Ishikawa (cell line): ENCODE data around the gene ABCF3.
A peak's percentile ranks its signal among the peaks of the same experiment; 100 is the strongest.

ENCODE experiments used
- CEBPB ChIP-seq: IDR thresholded peaks from 2 replicates; pipeline ENCODE4 v1.6.1; 2012
- CREB1 ChIP-seq: IDR thresholded peaks from 2 replicates; pipeline ENCODE4 v1.6.1; 2012; ENCODE audit warnings: low read depth
- EGR1 ChIP-seq: IDR thresholded peaks from 2 replicates; pipeline ENCODE4 v1.6.1; 2012
- EP300 ChIP-seq: IDR thresholded peaks from 2 replicates; pipeline ENCODE4 v1.6.1; 2012; ENCODE audit warnings: borderline replicate concordance
- FOXM1 ChIP-seq: IDR thresholded peaks from 2 replicates; pipeline ENCODE4 v1.6.1; 2012; ENCODE audit warnings: low read depth, borderline replicate concordance
- NFIC ChIP-seq: IDR thresholded peaks from 2 replicates; pipeline ENCODE4 v1.6.1; 2012
- RAD21 ChIP-seq: IDR thresholded peaks from 2 replicates; pipeline ENCODE4 v1.6.1; 2012; ENCODE audit warnings: low read depth
- TAF1 ChIP-seq: IDR thresholded peaks from 2 replicates; pipeline ENCODE4 v1.6.1; 2012; ENCODE audit warnings: low read depth, mild to moderate bottlenecking
- TCF12 ChIP-seq: IDR thresholded peaks from 2 replicates; pipeline ENCODE4 v1.6.1; 2012; ENCODE audit warnings: low read depth
- TEAD4 ChIP-seq: IDR thresholded peaks from 2 replicates; pipeline ENCODE4 v1.6.1; 2012
- YY1 ChIP-seq: IDR thresholded peaks from 2 replicates; pipeline ENCODE4 v1.6.1; 2012; ENCODE audit warnings: low read depth
- ZBTB7A ChIP-seq: IDR thresholded peaks from 2 replicates; pipeline ENCODE4 v1.6.1; 2012; ENCODE audit warnings: low read depth
- TF ChIP-seq, protein P1 (sequence below): IDR thresholded peaks from 2 replicates; pipeline ENCODE4 v1.6.1; 2012
- TF ChIP-seq, protein P2 (sequence below): IDR thresholded peaks from 2 replicates; pipeline ENCODE4 v1.6.1; 2012
- TF ChIP-seq, protein P3 (sequence below): IDR thresholded peaks from 2 replicates; pipeline ENCODE4 v1.6.1; 2012; ENCODE audit warnings: low read depth, mild to moderate bottlenecking

Gene ABCF3

DNA sequence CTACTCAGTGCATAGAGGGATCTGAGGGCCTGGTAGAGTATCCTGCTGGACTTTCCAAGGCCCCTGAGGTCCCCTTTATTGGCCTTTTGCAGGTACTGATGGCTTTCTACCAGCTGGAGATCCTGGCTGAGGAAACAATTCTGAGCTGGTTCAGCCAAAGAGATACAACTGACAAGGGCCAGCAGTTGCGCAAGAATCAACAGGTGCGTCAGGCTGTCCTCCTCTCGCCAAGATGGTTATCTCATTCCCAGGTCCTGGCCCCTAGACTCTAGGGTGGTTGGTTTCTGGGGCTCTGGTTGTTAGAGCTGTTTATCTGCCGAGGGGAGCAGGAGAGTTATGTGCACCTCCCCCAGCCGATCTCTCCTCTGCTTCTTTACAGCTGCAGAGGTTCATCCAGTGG is 41.5 kb upstream of the ABCF3 start:
- TF ChIP-seq, protein P1, sequence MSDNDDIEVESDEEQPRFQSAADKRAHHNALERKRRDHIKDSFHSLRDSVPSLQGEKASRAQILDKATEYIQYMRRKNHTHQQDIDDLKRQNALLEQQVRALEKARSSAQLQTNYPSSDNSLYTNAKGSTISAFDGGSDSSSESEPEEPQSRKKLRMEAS = no peak
- TF ChIP-seq YY1 (no peak), CEBPB (peak; percentile 83), TAF1 (no peak), CREB1 (no peak), FOXM1 (no peak)
- TF ChIP-seq, protein P2, sequence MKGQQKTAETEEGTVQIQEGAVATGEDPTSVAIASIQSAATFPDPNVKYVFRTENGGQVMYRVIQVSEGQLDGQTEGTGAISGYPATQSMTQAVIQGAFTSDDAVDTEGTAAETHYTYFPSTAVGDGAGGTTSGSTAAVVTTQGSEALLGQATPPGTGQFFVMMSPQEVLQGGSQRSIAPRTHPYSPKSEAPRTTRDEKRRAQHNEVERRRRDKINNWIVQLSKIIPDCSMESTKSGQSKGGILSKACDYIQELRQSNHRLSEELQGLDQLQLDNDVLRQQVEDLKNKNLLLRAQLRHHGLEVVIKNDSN = no peak

DNA sequence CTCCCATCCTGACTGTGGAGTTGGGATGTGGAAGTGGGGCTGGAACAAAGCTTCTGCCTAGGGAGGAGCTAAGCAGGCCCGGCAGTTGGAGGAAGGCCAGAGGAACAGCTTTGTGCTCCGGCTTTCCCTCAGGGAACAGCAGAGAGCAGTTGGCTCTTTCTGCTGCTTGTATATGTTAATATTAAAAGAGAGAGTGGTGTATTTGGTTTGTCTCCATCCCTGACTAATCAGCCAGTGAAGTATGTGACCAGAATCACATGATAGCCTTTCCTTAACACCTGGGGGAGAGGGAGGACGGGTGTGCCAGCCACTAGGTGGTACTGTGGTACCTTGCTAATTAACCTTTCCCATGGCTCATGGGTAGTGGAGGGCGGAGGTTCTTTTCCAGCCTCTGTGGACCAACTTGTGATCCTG is 40.9 kb upstream of the ABCF3 start:
- TF ChIP-seq, protein P1 = peak; percentile 36; the same call in 1 of the 2 replicates
- TF ChIP-seq RAD21 = peak; percentile 75
- TF ChIP-seq EGR1 = no peak
- TF ChIP-seq, protein P2 = peak; percentile 62

DNA sequence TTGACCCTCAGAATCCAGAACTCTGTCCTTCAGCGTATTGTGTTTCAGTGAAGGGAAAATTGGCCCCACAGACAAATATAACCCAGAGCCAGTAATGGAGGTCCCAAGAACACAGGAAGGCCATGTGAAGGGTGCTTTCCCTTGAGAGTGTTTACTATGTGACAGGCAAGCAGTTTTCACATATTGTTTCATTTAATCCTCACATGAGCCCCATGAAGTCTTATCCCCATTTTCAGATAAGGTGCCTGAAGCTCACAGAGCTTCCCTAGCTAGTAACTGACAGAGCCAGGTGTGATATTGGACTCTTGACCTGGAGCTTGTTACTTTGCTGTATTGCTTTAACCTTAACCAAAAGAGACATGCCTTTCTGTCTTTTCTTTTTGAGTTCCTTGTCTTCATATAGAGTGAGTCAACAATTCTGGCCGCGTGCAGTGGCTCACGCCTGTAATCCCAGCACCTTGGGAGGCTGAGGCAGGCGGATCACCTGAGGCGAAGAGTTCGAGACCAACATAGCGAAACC is 40.2 kb upstream of the ABCF3 start:
- no peak for TF ChIP-seq EP300
- TF ChIP-seq NFIC = no peak
- TF ChIP-seq TCF12 = no peak
- no peak for TF ChIP-seq RAD21
- no peak for TF ChIP-seq CEBPB
- TF ChIP-seq, protein P3, sequence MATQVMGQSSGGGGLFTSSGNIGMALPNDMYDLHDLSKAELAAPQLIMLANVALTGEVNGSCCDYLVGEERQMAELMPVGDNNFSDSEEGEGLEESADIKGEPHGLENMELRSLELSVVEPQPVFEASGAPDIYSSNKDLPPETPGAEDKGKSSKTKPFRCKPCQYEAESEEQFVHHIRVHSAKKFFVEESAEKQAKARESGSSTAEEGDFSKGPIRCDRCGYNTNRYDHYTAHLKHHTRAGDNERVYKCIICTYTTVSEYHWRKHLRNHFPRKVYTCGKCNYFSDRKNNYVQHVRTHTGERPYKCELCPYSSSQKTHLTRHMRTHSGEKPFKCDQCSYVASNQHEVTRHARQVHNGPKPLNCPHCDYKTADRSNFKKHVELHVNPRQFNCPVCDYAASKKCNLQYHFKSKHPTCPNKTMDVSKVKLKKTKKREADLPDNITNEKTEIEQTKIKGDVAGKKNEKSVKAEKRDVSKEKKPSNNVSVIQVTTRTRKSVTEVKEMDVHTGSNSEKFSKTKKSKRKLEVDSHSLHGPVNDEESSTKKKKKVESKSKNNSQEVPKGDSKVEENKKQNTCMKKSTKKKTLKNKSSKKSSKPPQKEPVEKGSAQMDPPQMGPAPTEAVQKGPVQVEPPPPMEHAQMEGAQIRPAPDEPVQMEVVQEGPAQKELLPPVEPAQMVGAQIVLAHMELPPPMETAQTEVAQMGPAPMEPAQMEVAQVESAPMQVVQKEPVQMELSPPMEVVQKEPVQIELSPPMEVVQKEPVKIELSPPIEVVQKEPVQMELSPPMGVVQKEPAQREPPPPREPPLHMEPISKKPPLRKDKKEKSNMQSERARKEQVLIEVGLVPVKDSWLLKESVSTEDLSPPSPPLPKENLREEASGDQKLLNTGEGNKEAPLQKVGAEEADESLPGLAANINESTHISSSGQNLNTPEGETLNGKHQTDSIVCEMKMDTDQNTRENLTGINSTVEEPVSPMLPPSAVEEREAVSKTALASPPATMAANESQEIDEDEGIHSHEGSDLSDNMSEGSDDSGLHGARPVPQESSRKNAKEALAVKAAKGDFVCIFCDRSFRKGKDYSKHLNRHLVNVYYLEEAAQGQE = no peak
- no peak for TF ChIP-seq TEAD4
- TF ChIP-seq TAF1 = no peak
- TF ChIP-seq, protein P1 = no peak

DNA sequence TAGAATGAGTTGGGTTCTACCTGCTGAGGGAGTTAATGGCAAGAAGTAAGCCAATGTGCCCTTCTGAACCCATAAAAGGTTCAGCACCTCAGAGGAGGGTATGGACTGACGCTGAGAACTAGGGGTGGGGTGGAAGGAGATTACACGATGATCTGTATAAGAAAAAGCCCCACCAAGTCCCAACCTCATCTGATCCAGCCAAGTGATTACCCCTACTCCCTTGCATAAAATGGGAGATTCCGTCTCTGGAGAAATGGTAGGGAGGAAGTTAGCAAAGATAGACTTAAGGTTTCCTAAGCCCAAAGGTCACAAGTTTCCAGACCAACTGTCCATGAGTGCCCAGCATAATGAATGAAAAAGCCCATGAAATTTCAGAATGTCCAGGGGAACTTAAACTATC is 37.9 kb upstream of the ABCF3 start:
- TF ChIP-seq ZBTB7A (no peak), RAD21 (no peak), CEBPB (no peak), CREB1 (no peak), EGR1 (no peak), YY1 (no peak), EP300 (no peak), TEAD4 (no peak), NFIC (no peak), TAF1 (no peak), TCF12 (no peak), FOXM1 (no peak)
- TF ChIP-seq, protein P1 = no peak
- TF ChIP-seq, protein P3 = no peak

DNA sequence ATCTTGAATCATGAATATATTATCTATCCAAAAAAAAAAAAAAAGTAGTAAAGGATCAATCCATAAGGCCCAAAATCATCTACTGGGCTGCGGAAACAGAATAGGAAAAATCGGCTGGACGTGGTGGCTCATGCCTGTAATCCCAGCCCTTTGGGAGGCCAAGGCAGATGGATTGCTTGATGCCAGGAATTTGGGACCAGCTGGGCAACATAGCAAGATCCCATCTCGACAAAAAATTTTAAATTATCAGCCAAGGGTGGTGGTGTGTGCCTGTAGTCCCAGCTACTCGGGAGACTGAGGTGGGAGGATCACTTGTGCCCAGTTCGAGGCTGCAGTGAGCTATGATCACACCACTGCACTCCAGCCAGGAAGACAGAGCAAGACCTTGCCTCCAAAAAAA is 36.9 kb upstream of the ABCF3 start:
- TF ChIP-seq EP300 (no peak), NFIC (no peak), TAF1 (no peak), ZBTB7A (no peak), RAD21 (no peak), TCF12 (no peak), CEBPB (no peak), YY1 (no peak), FOXM1 (no peak), EGR1 (no peak), CREB1 (no peak), TEAD4 (no peak)
- TF ChIP-seq, protein P2 = no peak
- TF ChIP-seq, protein P3 = no peak
- TF ChIP-seq, protein P1 = no peak
